ENCODE data around the gene NSL1. TPM values are rescaled to one million over a fixed set of nuclear protein-coding genes. Genes with fewer than 3 reads are reported as not detected.

The NSL1 gene
- total RNA-seq = 12.9 TPM

GRCh38 chr1:212791676-212792395, at the start of gene NSL1, which contains the start of gene TATDN3:
TSS of gene NSL1 (minus strand) at chr1:212791777. CDS start at chr1:212791763, 14 bp downstream.
TSS of gene TATDN3 (plus strand) at chr1:212791894. CDS start at chr1:212791922, 28 bp downstream.
- ATAC-seq = peak; percentile 97

- ATAC-seq = no peak
Observed at GRCh38 chr1:212838145-212838544, 46.6 kb upstream of the NSL1 start.

- ATAC-seq = peak; percentile 55
Observed at GRCh38 chr1:212833211-212834207, 41.9 kb upstream of the NSL1 start.

GRCh38 chr1:212828395-212828794, 36.8 kb upstream of the NSL1 start:
- no peak for ATAC-seq

GRCh38 chr1:212827831-212828278, 36.3 kb upstream of the NSL1 start:
- no peak for ATAC-seq

- no peak for ATAC-seq
Observed at GRCh38 chr1:212827171-212827776, 35.7 kb upstream of the NSL1 start.

- no peak for ATAC-seq
Observed at GRCh38 chr1:212825798-212826452, 34.3 kb upstream of the NSL1 start.

GRCh38 chr1:212824201-212824600, 32.6 kb upstream of the NSL1 start:
- no peak for ATAC-seq

- ATAC-seq = no peak
Observed at GRCh38 chr1:212822956-212823355, 31.4 kb upstream of the NSL1 start.

GRCh38 chr1:212820969-212821368, 29.4 kb upstream of the NSL1 start:
- no peak for ATAC-seq

- ATAC-seq = no peak
Observed at GRCh38 chr1:212819726-212820125, 28.1 kb upstream of the NSL1 start.

- no peak for ATAC-seq
Observed at GRCh38 chr1:212816567-212817278, 25.1 kb upstream of the NSL1 start.

- no peak for ATAC-seq
Observed at GRCh38 chr1:212814537-212815334, 23.2 kb upstream of the NSL1 start.

GRCh38 chr1:212805767-212806166, 14.2 kb upstream of the NSL1 start:
- ATAC-seq = no peak

GRCh38 chr1:212797681-212798080, 6.1 kb upstream of the NSL1 start:
- ATAC-seq = no peak

- no peak for ATAC-seq
Observed at GRCh38 chr1:212794561-212795014, 3.0 kb upstream of the NSL1 start.

GRCh38 chr1:212792396-212792908, 875 bp upstream of the NSL1 start:
- no peak for ATAC-seq

GRCh38 chr1:212791261-212791675, 309 bp downstream of the NSL1 start:
- peak; percentile 73 for ATAC-seq

GRCh38 chr1:212785871-212786270, 5.7 kb downstream of the NSL1 start:
- no peak for ATAC-seq

- no peak for ATAC-seq
Observed at GRCh38 chr1:212783976-212784375, 7.6 kb downstream of the NSL1 start.

Measured in esophagus mucosa (tissue), 1 donor.